ENCODE measurements around the gene GRN. TPM values are rescaled to one million over a fixed set of nuclear protein-coding genes. Genes with fewer than 3 reads are reported as not detected.

The GRN gene
- total and polyA plus RNA-seq, 7 experiments from 2014 or later, result 49.5 to 374 (median 52.2) TPM

DNA sequence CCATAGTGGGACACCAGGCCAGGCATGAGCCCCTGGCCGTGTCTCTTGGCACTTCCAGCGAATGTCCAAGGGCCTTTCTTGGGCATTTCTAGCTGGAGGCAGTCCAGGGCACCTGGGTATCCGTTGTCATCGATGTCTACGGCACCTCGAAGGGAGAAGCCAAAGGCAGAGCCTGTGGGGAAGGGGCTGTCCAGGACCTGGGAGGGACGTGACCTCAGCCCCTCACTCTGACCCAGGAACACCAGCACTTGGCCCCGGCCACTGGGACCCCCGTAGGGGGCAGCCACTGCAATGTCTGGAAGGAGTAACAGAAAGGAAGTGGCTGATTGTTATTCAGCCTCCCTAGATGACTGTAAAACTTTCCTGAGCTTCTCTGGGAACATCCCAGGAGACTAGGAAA, 35.7 kb downstream of the GRN start:
- Mint-ChIP-seq H3K9me3 (no peaks in the 10 kb centered on the region), H3K4me1 (peaks cover 0 to 7% (median 0%) of the 10 kb centered on the region in 7 donors), H3K36me3 (no peaks in the 10 kb centered on the region), H3K4me3 (no peak overlapping the region), H3K27ac (no peak overlapping the region), H3K27me3 (peaks cover 0 to 21% (median 5%) of the 10 kb centered on the region in 5 donors)
- DNase-seq, result no peak
- CTCF ChIA-PET, result interaction anchor here (0.8 kb wide), 1 partner anchor 10 kb away, joined by 3 read pairs; no protein-coding TSS in a partner anchor
- POLR2A ChIA-PET, result interaction anchor here (1.4 kb wide), 1 partner anchor 9 kb away, joined by 4 read pairs; the partner anchor contains the start of gene ITGA2B
- H3K27me3 ChIP-seq (ENCODE audit: control insufficient read depth in 2 of 2, insufficient read depth in 2 of 2, low read length in 2 of 2), result no peaks in the 10 kb centered on the region
- H3K4me1 ChIP-seq (ENCODE audit: control insufficient read depth in 2 of 2, insufficient read depth in 2 of 2, low read length in 2 of 2), result peaks cover 2% of the 10 kb centered on the region in 2 donors
- intact Hi-C loops (cut with micrococcal nuclease), result no loop called here
- H3K9me3 ChIP-seq (ENCODE audit: control insufficient read depth in 2 of 3, low read length in 3 of 3), result no peaks in the 10 kb centered on the region
- no peak overlapping the region for H3K27ac ChIP-seq (ENCODE audit: low read depth, low read length)
- H3K4me3 ChIP-seq (ENCODE audit: low read length), result no peak overlapping the region
- ATAC-seq, result no peak
- H3K36me3 ChIP-seq (ENCODE audit: control insufficient read depth in 2 of 3, insufficient read depth in 3 of 3, low read length in 3 of 3), result no peaks in the 10 kb centered on the region

- Histone ChIP-seq H3K27ac (ENCODE audit: low read depth, low read length) (no peak overlapping the region), H3K9me3 (ENCODE audit: control insufficient read depth in 2 of 3, low read length in 3 of 3) (no peaks in the 10 kb centered on the region), H3K36me3 (ENCODE audit: control insufficient read depth in 2 of 3, insufficient read depth in 3 of 3, low read length in 3 of 3) (no peaks in the 10 kb centered on the region), H3K4me3 (ENCODE audit: low read length) (no peak overlapping the region), H3K4me1 (ENCODE audit: control insufficient read depth in 2 of 2, insufficient read depth in 2 of 2, low read length in 2 of 2) (peaks cover 4 to 7% of the 10 kb centered on the region in 2 donors), H3K27me3 (ENCODE audit: control insufficient read depth in 2 of 2, insufficient read depth in 2 of 2, low read length in 2 of 2) (no peaks in the 10 kb centered on the region)
- Mint-ChIP-seq H3K4me3 (no peak overlapping the region), H3K36me3 (no peaks in the 10 kb centered on the region), H3K27me3 (peaks cover 4 to 27% (median 5%) of the 10 kb centered on the region in 5 donors), H3K27ac (peak overlapping the region in 1 of 9 donors; percentile 2), H3K4me1 (peaks cover 5 to 12% (median 7%) of the 10 kb centered on the region in 7 donors), H3K9me3 (no peaks in the 10 kb centered on the region)
- ChIA-PET POLR2A (interaction anchor here (0.6 kb wide), 1 partner anchor 209 kb away, joined by 3 read pairs; no protein-coding TSS in a partner anchor), CTCF (no interaction called here)
- no peak for ATAC-seq
- no peak for DNase-seq
- intact Hi-C loops (cut with micrococcal nuclease), result no loop called here
These were observed 36.8 kb downstream of the GRN start for GRCh38 chr17:44381810-44382305.

GRCh38 chr17:44382917-44383316, 37.8 kb downstream of the GRN start:
- H3K36me3 ChIP-seq (ENCODE audit: control insufficient read depth in 2 of 3, insufficient read depth in 3 of 3, low read length in 3 of 3), result no peaks in the 10 kb centered on the region
- no peak for DNase-seq
- no peaks in the 10 kb centered on the region for H3K9me3 ChIP-seq (ENCODE audit: control insufficient read depth in 2 of 3, low read length in 3 of 3)
- CTCF ChIA-PET, result no interaction called here
- no peak overlapping the region for H3K4me3 Mint-ChIP-seq
- H3K9me3 Mint-ChIP-seq, result peaks cover 0 to 2% (median 0%) of the 10 kb centered on the region in 11 donors
- peak overlapping the region in 1 of 9 donors; percentile 23 for H3K27ac Mint-ChIP-seq
- intact Hi-C loops (cut with micrococcal nuclease), result no loop called here
- POLR2A ChIA-PET, result no interaction called here
- no peak overlapping the region for H3K4me3 ChIP-seq (ENCODE audit: low read length)
- H3K27me3 Mint-ChIP-seq, result peaks cover 4 to 30% (median 5%) of the 10 kb centered on the region in 5 donors
- H3K36me3 Mint-ChIP-seq, result peaks cover 0 to 1% (median 0%) of the 10 kb centered on the region in 5 donors
- no peak overlapping the region for H3K27ac ChIP-seq (ENCODE audit: low read depth, low read length)
- peaks cover 5 to 12% (median 7%) of the 10 kb centered on the region in 7 donors for H3K4me1 Mint-ChIP-seq
- H3K27me3 ChIP-seq (ENCODE audit: control insufficient read depth in 2 of 2, insufficient read depth in 2 of 2, low read length in 2 of 2), result no peaks in the 10 kb centered on the region
- H3K4me1 ChIP-seq (ENCODE audit: control insufficient read depth in 2 of 2, insufficient read depth in 2 of 2, low read length in 2 of 2), result peaks cover 4 to 7% of the 10 kb centered on the region in 2 donors
- ATAC-seq, result no peak

DNA sequence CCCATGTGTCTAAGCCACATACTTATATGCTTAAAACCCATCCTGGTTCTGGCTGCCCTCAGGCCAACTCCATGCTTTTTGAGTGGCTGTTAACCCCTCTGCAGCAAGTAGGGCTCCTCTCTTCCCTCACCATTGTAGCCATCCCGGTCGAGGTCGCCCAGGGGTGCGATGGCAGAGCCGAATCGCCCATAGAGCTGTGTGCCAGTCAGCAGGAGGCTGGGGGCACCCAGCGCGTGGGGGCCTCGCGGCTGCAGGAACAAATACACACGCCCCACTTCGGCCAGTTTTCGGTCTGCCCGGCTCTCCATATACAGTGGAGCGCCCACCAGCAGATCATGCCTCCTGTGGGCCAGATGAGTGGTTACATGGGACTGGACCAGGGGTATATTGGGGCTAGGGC, 38.3 kb downstream of the GRN start:
- ChIA-PET POLR2A (no interaction called here), CTCF (no interaction called here)
- Histone ChIP-seq H3K36me3 (ENCODE audit: control insufficient read depth in 2 of 3, insufficient read depth in 3 of 3, low read length in 3 of 3) (no peaks in the 10 kb centered on the region), H3K9me3 (ENCODE audit: control insufficient read depth in 2 of 3, low read length in 3 of 3) (no peaks in the 10 kb centered on the region), H3K4me1 (ENCODE audit: control insufficient read depth in 2 of 2, insufficient read depth in 2 of 2, low read length in 2 of 2) (peaks cover 4 to 7% of the 10 kb centered on the region in 2 donors), H3K27me3 (ENCODE audit: control insufficient read depth in 2 of 2, insufficient read depth in 2 of 2, low read length in 2 of 2) (no peaks in the 10 kb centered on the region), H3K27ac (ENCODE audit: low read depth, low read length) (no peak overlapping the region), H3K4me3 (ENCODE audit: low read length) (no peak overlapping the region)
- Mint-ChIP-seq H3K36me3 (peaks cover 0 to 1% (median 0%) of the 10 kb centered on the region in 5 donors), H3K4me3 (peak overlapping the region in 2 of 10 donors; percentile 9 to 17), H3K4me1 (peaks cover 5 to 12% (median 7%) of the 10 kb centered on the region in 7 donors), H3K27me3 (peaks cover 4 to 31% (median 5%) of the 10 kb centered on the region in 5 donors), H3K27ac (peak overlapping the region in 1 of 9 donors; percentile 23), H3K9me3 (peaks cover 0 to 3% (median 0%) of the 10 kb centered on the region in 11 donors)
- intact Hi-C loops (cut with micrococcal nuclease), result no loop called here
- ATAC-seq (no peak), DNase-seq (no peak)

- H3K27me3 Mint-ChIP-seq, result peaks cover 4 to 31% (median 5%) of the 10 kb centered on the region in 5 donors
- ChIA-PET POLR2A (no interaction called here), CTCF (no interaction called here)
- H3K9me3 Mint-ChIP-seq, result peaks cover 0 to 3% (median 0%) of the 10 kb centered on the region in 11 donors
- H3K4me3 ChIP-seq (ENCODE audit: low read length), result no peak overlapping the region
- H3K27ac Mint-ChIP-seq, result no peak overlapping the region
- DNase-seq (no peak), ATAC-seq (no peak)
- peak overlapping the region in 1 of 10 donors; percentile 13 for H3K4me3 Mint-ChIP-seq
- intact Hi-C loops (cut with micrococcal nuclease), result loop anchor here in 1 of 2 donors (2.0 kb wide), 1 partner anchor 39 kb away; the partner anchor contains the start of gene GRN
- peaks cover 0 to 2% (median 0%) of the 10 kb centered on the region in 5 donors for H3K36me3 Mint-ChIP-seq
- no peaks in the 10 kb centered on the region for H3K9me3 ChIP-seq (ENCODE audit: control insufficient read depth in 2 of 3, low read length in 3 of 3)
- no peaks in the 10 kb centered on the region for H3K27me3 ChIP-seq (ENCODE audit: control insufficient read depth in 2 of 2, insufficient read depth in 2 of 2, low read length in 2 of 2)
- no peak overlapping the region for H3K27ac ChIP-seq (ENCODE audit: low read depth, low read length)
- peaks cover 4 to 7% of the 10 kb centered on the region in 2 donors for H3K4me1 ChIP-seq (ENCODE audit: control insufficient read depth in 2 of 2, insufficient read depth in 2 of 2, low read length in 2 of 2)
- peaks cover 5 to 12% (median 7%) of the 10 kb centered on the region in 7 donors for H3K4me1 Mint-ChIP-seq
- H3K36me3 ChIP-seq (ENCODE audit: control insufficient read depth in 2 of 3, insufficient read depth in 3 of 3, low read length in 3 of 3), result no peaks in the 10 kb centered on the region
These were observed 38.8 kb downstream of the GRN start for GRCh38 chr17:44383861-44384260.

GRCh38 chr17:44384281-44384822, 39.2 kb downstream of the GRN start:
- no peak for ATAC-seq
- Mint-ChIP-seq H3K27ac (peak overlapping the region in 1 of 9 donors; percentile 23), H3K4me1 (peaks cover 5 to 12% (median 7%) of the 10 kb centered on the region in 7 donors), H3K9me3 (peaks cover 0 to 3% (median 0%) of the 10 kb centered on the region in 11 donors), H3K4me3 (peak overlapping the region in 9 of 10 donors; percentile 53 to 83 (median 71)), H3K36me3 (peaks cover 0 to 3% (median 0%) of the 10 kb centered on the region in 5 donors), H3K27me3 (peaks cover 4 to 31% (median 10%) of the 10 kb centered on the region in 5 donors)
- CTCF ChIA-PET, result no interaction called here
- Histone ChIP-seq H3K27ac (ENCODE audit: low read depth, low read length) (no peak overlapping the region), H3K36me3 (ENCODE audit: control insufficient read depth in 2 of 3, insufficient read depth in 3 of 3, low read length in 3 of 3) (no peaks in the 10 kb centered on the region), H3K9me3 (ENCODE audit: control insufficient read depth in 2 of 3, low read length in 3 of 3) (no peaks in the 10 kb centered on the region), H3K4me1 (ENCODE audit: control insufficient read depth in 2 of 2, insufficient read depth in 2 of 2, low read length in 2 of 2) (peaks cover 4 to 7% of the 10 kb centered on the region in 2 donors), H3K27me3 (ENCODE audit: control insufficient read depth in 2 of 2, insufficient read depth in 2 of 2, low read length in 2 of 2) (no peaks in the 10 kb centered on the region), H3K4me3 (ENCODE audit: low read length) (no peak overlapping the region)
- POLR2A ChIA-PET, result interaction anchor here (1.0 kb wide), 1 partner anchor 900 kb away, joined by 3 read pairs; the partner anchor contains the start of gene DHX8
- intact Hi-C loops (cut with micrococcal nuclease), result loop anchor here in 1 of 2 donors (2.0 kb wide), 1 partner anchor 40 kb away; the partner anchor contains the start of gene GRN
- no peak for DNase-seq

Data from naive thymus-derived CD4-positive, alpha-beta T cell (primary cell).